H1 (cell line): ENCODE data around the gene SCN8A. TPM values are rescaled to one million over a fixed set of nuclear protein-coding genes. Genes with fewer than 3 reads are reported as not detected.

Experiments
- CTCF ChIA-PET: fragments of 300-600 bp; sonication (Branson Sonifier 250); formaldehyde crosslinking; loops from one replicate; lab custom pipeline; 2021; ENCODE audit not compliant: partially characterized antibody; lab: Charles Lee
- POLR2A ChIA-PET: fragments of 300-600 bp; sonication (Branson Sonifier 250); formaldehyde crosslinking; loops from one replicate; lab custom pipeline; 2021; ENCODE audit warnings: inconsistent platforms; ENCODE audit not compliant: partially characterized antibody; lab: Charles Lee
- DNase-seq, 2 experiments: peaks; one replicate each; pipeline versions ENCODE4 v3.0.0 to v3.0.0-alpha.2; 2010 to 2022; ENCODE audit warnings: low spot score in 2 of 2, low read depth in 1 of 2, mixed read lengths in 1 of 2
- FAIRE-seq: peaks from 2 replicates; lab custom pipeline; 2011; peaks lifted over from hg19 to GRCh38; lab: Jason Lieb, UNC
- H2AFZ ChIP-seq: 2 replicates; pipeline ENCODE4 v1.8.1; 2012; ENCODE audit warnings: low read length, inconsistent platforms
- H2AK5ac ChIP-seq: 2 replicates; pipeline ENCODE4 v1.6.1; 2013; ENCODE audit warnings: low read depth, low read length
- H2BK120ac ChIP-seq: replicated peaks from 2 replicates; pipeline ENCODE3; 2013; ENCODE audit warnings: low read depth, low read length, inconsistent platforms
- H2BK12ac ChIP-seq: 2 replicates; pipeline ENCODE4 v1.6.1; 2013; ENCODE audit warnings: low read depth, low read length
- H2BK15ac ChIP-seq: 2 replicates; pipeline ENCODE4 v1.6.1; 2013; ENCODE audit warnings: low read length
- H2BK20ac ChIP-seq: 2 replicates; pipeline ENCODE4 v1.6.1; 2013; ENCODE audit warnings: low read length
- H2BK5ac ChIP-seq: 2 replicates; pipeline ENCODE4 v1.6.1; 2013; ENCODE audit warnings: low read depth, low read length
- H3K14ac ChIP-seq: 2 replicates; pipeline ENCODE4 v1.6.1; 2013; ENCODE audit warnings: inconsistent platforms; ENCODE audit not compliant: insufficient read length
- H3K18ac ChIP-seq: 2 replicates; pipeline ENCODE4 v1.6.1; 2013; ENCODE audit warnings: low read length; ENCODE audit errors: extremely low read depth
- H3K23ac ChIP-seq: 2 replicates; pipeline ENCODE4 v1.6.1; 2013; ENCODE audit warnings: inconsistent platforms; ENCODE audit not compliant: insufficient read length
- H3K23me2 ChIP-seq: 2 replicates; pipeline ENCODE4 v1.6.1; 2013; ENCODE audit warnings: low read depth, low read length
- H3K27ac ChIP-seq: 2 replicates; pipeline ENCODE4 v1.6.1; 2011; ENCODE audit warnings: low read depth, low read length, inconsistent platforms
- H3K27me3 ChIP-seq, 4 experiments: replicated peaks in 1 of 4; 1 replicate in 1 of 4; 2 replicates in 3 of 4; pipeline versions ENCODE4 v1.6.1 to v1.8.1; 2011 to 2013; ENCODE audit warnings: low read length in 3 of 4, mild to moderate bottlenecking in 3 of 4, inconsistent platforms in 2 of 4, mixed read lengths in 2 of 4, moderate library complexity in 1 of 4; ENCODE audit not compliant: control insufficient read depth in 3 of 4, insufficient read depth in 3 of 4; ENCODE audit errors: extremely low read depth in 1 of 4
- H3K36me3 ChIP-seq, 4 experiments: 2 replicates each; pipeline versions ENCODE4 v1.6.1 to v1.8.1; 2011 to 2013; ENCODE audit warnings: mild to moderate bottlenecking in 4 of 4, low read length in 3 of 4, moderate library complexity in 2 of 4, control low read depth in 1 of 4, inconsistent platforms in 1 of 4; ENCODE audit not compliant: insufficient read depth in 4 of 4, control insufficient read depth in 2 of 4
- H3K4ac ChIP-seq: replicated peaks from 2 replicates; pipeline ENCODE3; 2013; ENCODE audit warnings: low read length, low read depth, mixed read lengths, inconsistent platforms; ENCODE audit not compliant: insufficient read length
- H3K4me1 ChIP-seq, 4 experiments: replicated peaks in 1 of 4; 1 replicate in 1 of 4; 2 replicates in 3 of 4; pipeline versions ENCODE4 v1.6.1 to v1.8.1; 2011 to 2013; ENCODE audit warnings: low read length in 3 of 4, inconsistent platforms in 2 of 4, mixed read lengths in 1 of 4; ENCODE audit not compliant: insufficient read depth in 4 of 4, control insufficient read depth in 3 of 4
- H3K4me2 ChIP-seq, 2 experiments: 2 replicates each; pipeline versions ENCODE4 v1.6.1 to v1.8.1; 2011 to 2013; ENCODE audit warnings: low read depth in 2 of 2, low read length in 2 of 2, control low read depth in 1 of 2, inconsistent platforms in 1 of 2, mild to moderate bottlenecking in 1 of 2; ENCODE audit not compliant: insufficient read depth in 1 of 2
- H3K4me3 ChIP-seq, 4 experiments: fragments of 200-600, 300-600 bp in 1 of 4; sonication (generic), shearing (Covaris generic), sonication (Bioruptor Twin) in 1 of 4; 2 replicates each; pipeline versions ENCODE4 v1.5.1 to v1.8.1; 2011 to 2016; ENCODE audit warnings: low read length in 4 of 4, low read depth in 3 of 4, control low read depth in 2 of 4, inconsistent platforms in 2 of 4, mild to moderate bottlenecking in 2 of 4, mixed read lengths in 1 of 4, moderate library complexity in 1 of 4; ENCODE audit not compliant: insufficient read depth in 2 of 4; ENCODE audit errors: extremely low read depth in 1 of 4
- H3K56ac ChIP-seq: replicated peaks from 2 replicates; pipeline ENCODE3; 2013; ENCODE audit warnings: low read depth, mild to moderate bottlenecking, mixed read lengths, low read length, inconsistent platforms; ENCODE audit not compliant: insufficient read length
- H3K79me1 ChIP-seq: 2 replicates; pipeline ENCODE4 v1.6.1; 2013; ENCODE audit warnings: low read depth, low read length, control low read depth
- H3K79me2 ChIP-seq, 2 experiments: 2 replicates each; pipeline versions ENCODE4 v1.6.1 to v1.8.1; 2012 to 2013; ENCODE audit warnings: low read length in 2 of 2, mild to moderate bottlenecking in 2 of 2, inconsistent platforms in 1 of 2; ENCODE audit not compliant: insufficient read depth in 2 of 2, control insufficient read depth in 1 of 2
- H3K9ac ChIP-seq, 4 experiments: replicated peaks in 1 of 4; 1 replicate in 1 of 4; 2 replicates in 3 of 4; pipeline versions ENCODE4 v1.6.1 to v1.8.1; 2011 to 2013; ENCODE audit warnings: low read depth in 3 of 4, low read length in 3 of 4, control low read depth in 2 of 4, mild to moderate bottlenecking in 2 of 4, moderate library complexity in 2 of 4, inconsistent platforms in 1 of 4; ENCODE audit errors: extremely low read depth in 1 of 4
- H3K9me3 ChIP-seq, 2 experiments: 2 replicates each; pipeline versions ENCODE4 v1.6.1 to v1.8.1; 2012 to 2013; ENCODE audit warnings: mild to moderate bottlenecking in 2 of 2, moderate library complexity in 2 of 2, control low read depth in 1 of 2, inconsistent platforms in 1 of 2, low read depth in 1 of 2, low read length in 1 of 2, mixed read lengths in 1 of 2; ENCODE audit not compliant: insufficient read depth in 2 of 2
- H4K20me1 ChIP-seq, 2 experiments: replicated peaks in 1 of 2; 2 replicates each; pipeline versions ENCODE3 to v1.8.1; 2011 to 2013; ENCODE audit warnings: inconsistent platforms in 2 of 2, low read length in 2 of 2, mild to moderate bottlenecking in 1 of 2; ENCODE audit not compliant: insufficient read depth in 2 of 2, control insufficient read depth in 1 of 2
- H4K5ac ChIP-seq: 2 replicates; pipeline ENCODE4 v1.6.1; 2013; ENCODE audit warnings: low read length, low read depth, mixed read lengths, inconsistent platforms; ENCODE audit not compliant: insufficient read length
- H4K8ac ChIP-seq: 2 replicates; pipeline ENCODE4 v1.8.0; 2013; ENCODE audit warnings: mild to moderate bottlenecking, moderate library complexity, low read length, inconsistent platforms; ENCODE audit not compliant: insufficient read depth; ENCODE audit errors: extremely low read depth
- H4K91ac ChIP-seq: replicated peaks from 2 replicates; pipeline ENCODE3; 2013; ENCODE audit warnings: low read length, mixed read lengths, inconsistent platforms; ENCODE audit not compliant: insufficient read length
- CBX8 ChIP-seq: fragments of 300-800, 300-1000 bp; sonication (generic); IDR thresholded peaks from 2 replicates; pipeline ENCODE4 v1.7.1; 2016; ENCODE audit warnings: low read depth, low read length, borderline replicate concordance
- CREB1 ChIP-seq: IDR thresholded peaks from 2 replicates; pipeline ENCODE4 v1.6.1; 2012; ENCODE audit warnings: inconsistent platforms
- POU5F1 ChIP-seq: IDR thresholded peaks from 2 replicates; pipeline ENCODE4 v1.6.1; 2011; ENCODE audit warnings: low read depth, mild to moderate bottlenecking, low read length, moderate library complexity
- SAP30 ChIP-seq: fragments of 300-600 bp; sonication (generic); IDR thresholded peaks from 2 replicates; pipeline ENCODE4 v1.7.1; 2012; ENCODE audit warnings: low read length, moderate library complexity, mild to moderate bottlenecking, inconsistent platforms; ENCODE audit not compliant: insufficient read depth, insufficient replicate concordance
- WGBS, 2 experiments: shearing (Covaris generic) in 1 of 2; methylation state at CpG; one replicate each; pipeline versions ENCODE4 v1.1.6 to v1.1.7; 2013 to 2015; ENCODE audit warnings: low lambda C conversion rate in 2 of 2, mixed read lengths in 2 of 2, inconsistent platforms in 1 of 2, low coverage in 1 of 2, missing lambda C conversion rate in 1 of 2; ENCODE audit not compliant: insufficient replicate concordance in 2 of 2, insufficient coverage in 1 of 2, insufficient read length in 1 of 2; ENCODE audit errors: extremely low coverage in 1 of 2, missing lambda C conversion rate in 1 of 2; 5-methylcytosine and 5-hydroxymethylcytosine counted together
- polyA plus RNA-seq, 7 experiments: library from polyadenylated mRNA; depleted of rRNA in 3 of 7; stranded (reverse) in 5 of 7; unstranded in 2 of 7; fragments of >200 nt in 5 of 7; fragments of 200-250 nt in 2 of 7; gene quantifications; 1 replicate in 5 of 7; 2 replicates in 1 of 7; 4 replicates in 1 of 7; pipeline versions ENCODE4 v1.2.1 to v1.2.3, GENCODE V29; 2011 to 2013; ENCODE audit warnings: missing spikeins in 2 of 7, mixed read lengths in 2 of 7
- total RNA-seq: library from RNA; stranded (reverse); fragmentation: NEBNext Ultra II Directional; extraction: Animal tissue kit (Norgen Biotek cat#: 25700); gene quantifications from 2 replicates; pipeline ENCODE4 v1.2.1, GENCODE V29; 2021

SCN8A gene
- total and polyA plus RNA-seq, 2 of the 8 experiments (the other 6 are each of a cell fraction or from before 2014, with no cell fraction given) = 6.3 to 10.7 TPM

DNA sequence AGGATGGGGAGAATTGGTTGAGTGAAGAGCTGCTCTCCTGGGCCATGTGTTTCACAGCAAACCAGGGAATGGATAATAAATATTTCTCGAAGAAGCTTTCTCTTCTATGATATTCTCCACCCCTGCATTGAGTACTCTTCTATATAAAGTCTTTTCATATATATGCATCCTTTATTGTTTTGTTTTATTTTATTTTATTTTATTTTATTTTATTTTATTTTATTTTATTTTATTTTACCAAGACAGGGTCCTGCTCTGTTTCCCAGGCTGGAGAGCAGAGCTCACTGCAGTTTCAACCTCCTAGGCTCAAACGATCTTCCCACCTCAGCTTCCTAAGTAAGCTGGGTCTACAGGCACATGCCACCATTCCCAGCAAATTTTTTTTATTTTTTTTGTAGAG lies 85.8 kb downstream of the SCN8A start:
- no peak overlapping the region for H2AFZ ChIP-seq
- no peak overlapping the region for H4K8ac ChIP-seq
- H2BK15ac ChIP-seq = no peak overlapping the region
- H3K27me3 ChIP-seq = no peaks in the 10 kb centered on the region; a peak in 1 of 7 replicates
- no peak overlapping the region for H2BK5ac ChIP-seq
- no peak overlapping the region for H2BK20ac ChIP-seq
- H3K4ac ChIP-seq = no peak overlapping the region
- peaks cover 0 to 6% (median 2%) of the 10 kb centered on the region in 4 experiments; a peak in 1 of 7 replicates for H3K4me1 ChIP-seq
- no peak overlapping the region for H3K23ac ChIP-seq
- no peak overlapping the region for H3K18ac ChIP-seq
- H3K27ac ChIP-seq = no peak overlapping the region
- H3K14ac ChIP-seq = no peak overlapping the region
- FAIRE-seq (no peak), DNase-seq (no peak)
- ChIA-PET CTCF (interaction anchor here (0.7 to 3.4 kb wide), 19 partner anchors 8 to 1778 kb away, joined by 3 to 21 read pairs (median 4); no protein-coding TSS in a partner anchor), POLR2A (interaction anchor here (1.6 to 2.1 kb wide), 2 partner anchors 9 to 13 kb away, joined by 4 to 6 read pairs; no protein-coding TSS in a partner anchor)
- H4K20me1 ChIP-seq = no peaks in the 10 kb centered on the region
- TF ChIP-seq POU5F1 (no peak), CBX8 (no peak), CREB1 (no peak), SAP30 (no peak)
- no peak overlapping the region for H2BK12ac ChIP-seq
- no peak overlapping the region for H3K4me2 ChIP-seq
- no peak overlapping the region for H3K9ac ChIP-seq
- H2BK120ac ChIP-seq = no peak overlapping the region
- H3K79me2 ChIP-seq = no peaks in the 10 kb centered on the region
- no peak overlapping the region for H2AK5ac ChIP-seq
- no peak overlapping the region for H4K5ac ChIP-seq
- no peak overlapping the region for H3K56ac ChIP-seq
- H3K23me2 ChIP-seq = peaks cover 2% of the 10 kb centered on the region; the same call in 1 of the 2 replicates
- no peaks in the 10 kb centered on the region for H3K9me3 ChIP-seq
- H3K36me3 ChIP-seq = no peaks in the 10 kb centered on the region
- no peak overlapping the region for H3K4me3 ChIP-seq
- 93% methylated on average over 2 of the region's 2 CpGs; no CpG with 5 or more reads in 1 of the 2 experiments for WGBS, 2 experiments
- H4K91ac ChIP-seq = no peak overlapping the region
- H3K79me1 ChIP-seq = no peaks in the 10 kb centered on the region
